GM12875 (cell line): ENCODE results near the gene OR52B6.

Source experiments
- H3K4me3 ChIP-seq: one replicate; pipeline ENCODE4 v1.5.1; 2011; ENCODE audit warnings: low read depth, low read length, control low read depth
- TF ChIP-seq, protein P1 (sequence below): IDR thresholded peaks from 2 replicates; pipeline ENCODE4 v1.5.1; 2011; ENCODE audit warnings: low read depth, mild to moderate bottlenecking, control low read depth, inconsistent platforms, low read length, moderate library complexity, borderline replicate concordance; ENCODE audit not compliant: insufficient read depth

Gene OR52B6

DNA sequence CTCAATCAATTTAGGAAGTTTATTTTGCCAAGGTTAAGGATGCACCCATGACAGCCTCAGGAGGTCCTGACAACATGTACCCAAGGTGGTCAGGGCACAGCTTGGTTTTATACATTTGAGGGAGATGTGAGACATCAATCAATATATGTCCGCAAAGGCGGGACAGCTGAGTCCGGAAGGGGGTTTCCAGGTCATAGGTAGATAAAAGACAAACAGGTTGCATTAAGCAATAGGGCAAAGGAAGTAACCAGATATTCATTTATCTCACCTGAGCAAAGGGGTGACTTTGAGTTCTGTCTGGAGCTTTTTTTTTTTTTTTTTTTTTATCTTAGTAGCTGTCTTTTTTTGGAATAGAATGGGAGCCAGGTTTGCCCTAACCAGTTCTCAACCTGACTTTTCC, 42.1 kb downstream of the OR52B6 start:
- H3K4me3 ChIP-seq = no peak overlapping the region
- TF ChIP-seq, protein P1, sequence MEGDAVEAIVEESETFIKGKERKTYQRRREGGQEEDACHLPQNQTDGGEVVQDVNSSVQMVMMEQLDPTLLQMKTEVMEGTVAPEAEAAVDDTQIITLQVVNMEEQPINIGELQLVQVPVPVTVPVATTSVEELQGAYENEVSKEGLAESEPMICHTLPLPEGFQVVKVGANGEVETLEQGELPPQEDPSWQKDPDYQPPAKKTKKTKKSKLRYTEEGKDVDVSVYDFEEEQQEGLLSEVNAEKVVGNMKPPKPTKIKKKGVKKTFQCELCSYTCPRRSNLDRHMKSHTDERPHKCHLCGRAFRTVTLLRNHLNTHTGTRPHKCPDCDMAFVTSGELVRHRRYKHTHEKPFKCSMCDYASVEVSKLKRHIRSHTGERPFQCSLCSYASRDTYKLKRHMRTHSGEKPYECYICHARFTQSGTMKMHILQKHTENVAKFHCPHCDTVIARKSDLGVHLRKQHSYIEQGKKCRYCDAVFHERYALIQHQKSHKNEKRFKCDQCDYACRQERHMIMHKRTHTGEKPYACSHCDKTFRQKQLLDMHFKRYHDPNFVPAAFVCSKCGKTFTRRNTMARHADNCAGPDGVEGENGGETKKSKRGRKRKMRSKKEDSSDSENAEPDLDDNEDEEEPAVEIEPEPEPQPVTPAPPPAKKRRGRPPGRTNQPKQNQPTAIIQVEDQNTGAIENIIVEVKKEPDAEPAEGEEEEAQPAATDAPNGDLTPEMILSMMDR = no peak

DNA sequence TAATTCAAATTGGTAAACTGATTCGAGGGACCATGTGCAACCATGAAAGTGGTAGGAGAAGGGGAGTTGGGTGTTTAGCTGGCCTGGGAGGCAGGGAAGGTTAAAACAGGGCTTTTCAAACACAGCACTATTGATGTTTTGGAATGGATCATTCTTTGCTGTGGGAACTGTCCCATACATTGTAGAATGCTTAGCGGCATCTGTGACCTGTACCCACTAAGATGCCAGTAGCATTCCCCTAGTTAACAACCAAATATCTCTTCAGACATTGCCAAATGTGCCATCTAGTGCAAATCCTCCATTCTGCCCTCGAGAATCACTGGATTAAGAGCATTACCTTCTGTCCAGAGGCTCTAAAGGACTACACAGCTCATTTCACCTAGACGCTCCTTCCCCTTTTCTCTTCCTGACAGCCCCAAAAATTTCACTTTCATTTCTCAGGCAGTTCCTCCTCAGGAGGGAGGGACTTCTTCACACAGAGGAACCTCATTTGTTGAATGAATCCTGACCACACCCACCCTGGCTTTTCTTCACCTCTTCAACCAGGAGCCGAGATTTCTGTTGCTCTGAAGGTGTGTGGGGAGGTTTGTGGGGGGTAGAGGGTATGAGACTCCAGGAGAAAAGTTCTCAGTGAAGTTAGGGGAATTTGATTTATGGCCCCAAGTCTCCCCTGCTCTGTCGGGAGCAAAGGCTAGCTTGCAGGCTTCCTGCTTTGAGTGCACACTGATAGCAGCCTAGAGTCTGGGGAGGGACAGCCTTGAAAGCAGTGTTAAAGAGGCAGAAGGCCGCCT, 44.0 kb downstream of the OR52B6 start, which contains the start of gene TRIM34:
TSS of gene TRIM34 (plus strand) at position 513 of the 791 bp plus-strand sequence. CDS start 7,331 bp downstream, outside the sequence.
- TF ChIP-seq, protein P1 = no peak
- H3K4me3 ChIP-seq = peak within 1 kb of the TSS; percentile 63

DNA sequence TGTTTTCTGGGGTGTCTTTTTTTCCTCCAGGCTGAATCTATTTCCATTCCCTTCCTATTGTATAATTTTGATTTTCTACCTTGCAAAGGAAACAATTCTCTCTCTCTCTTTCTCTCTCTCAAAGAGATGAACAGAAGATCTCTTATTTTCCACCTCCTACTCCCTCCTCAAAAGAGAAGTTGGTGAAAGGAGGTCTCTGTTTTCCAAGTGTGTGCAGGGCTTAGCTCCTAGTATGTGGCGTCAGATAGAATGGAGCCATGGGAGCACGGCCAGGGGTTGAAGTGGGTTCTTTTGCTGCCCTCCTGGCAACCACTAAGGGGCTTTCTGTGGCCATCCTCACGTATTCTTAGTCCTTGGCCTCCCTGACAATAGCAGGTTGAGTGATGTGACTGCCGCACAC, 44.6 kb downstream of the OR52B6 start:
- TF ChIP-seq, protein P1 = no peak
- peak overlapping the region; percentile 63 for H3K4me3 ChIP-seq

DNA sequence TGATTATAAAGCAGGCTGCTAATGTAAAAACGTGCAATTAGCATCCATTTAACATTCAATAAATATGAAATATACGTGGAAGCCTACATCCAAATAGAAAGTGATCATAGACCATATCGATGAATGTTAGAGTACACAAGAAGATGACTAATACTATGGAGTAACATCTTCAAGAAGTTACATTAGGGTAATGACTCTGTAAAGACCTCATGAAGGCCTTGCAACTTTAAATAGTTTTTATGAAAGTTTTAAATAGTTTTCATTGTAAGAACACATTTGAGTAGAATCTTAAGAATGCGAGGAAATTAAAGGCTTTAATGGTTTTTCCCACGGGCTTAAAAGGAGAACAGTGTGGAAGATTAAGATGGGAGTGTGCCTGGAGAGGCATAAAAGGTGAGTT, 45.5 kb downstream of the OR52B6 start:
- H3K4me3 ChIP-seq = no peak overlapping the region
- TF ChIP-seq, protein P1 = no peak

DNA sequence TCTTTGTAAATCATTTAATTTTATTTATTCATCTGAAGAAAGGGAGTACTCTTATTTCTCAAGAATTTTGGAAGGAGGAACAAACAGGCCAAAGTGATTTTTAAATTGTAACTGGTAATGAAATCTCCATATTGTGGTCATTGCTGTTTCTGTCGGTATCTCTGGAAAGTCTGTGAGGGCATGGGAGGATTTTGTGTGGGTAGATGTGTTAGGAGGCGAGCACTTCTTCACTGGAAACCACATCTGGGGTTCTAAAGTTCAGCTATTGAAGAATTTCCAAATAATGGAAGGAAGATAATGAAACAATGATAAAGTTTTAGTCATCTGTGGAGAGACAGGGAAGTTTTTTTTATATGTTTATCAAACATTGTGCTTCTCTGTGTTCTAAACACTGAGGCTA, 50.7 kb downstream of the OR52B6 start:
- TF ChIP-seq, protein P1 = no peak
- no peak overlapping the region for H3K4me3 ChIP-seq
